Measurements from ENCODE around the gene SLC44A3. TPM values are rescaled to one million over a fixed set of nuclear protein-coding genes. Genes with fewer than 3 reads are reported as not detected.

Gene SLC44A3
- total and polyA plus RNA-seq, 2 of the 4 experiments (the other 2 are of a cell fraction) = 0.31 to 0.54 TPM

DNA sequence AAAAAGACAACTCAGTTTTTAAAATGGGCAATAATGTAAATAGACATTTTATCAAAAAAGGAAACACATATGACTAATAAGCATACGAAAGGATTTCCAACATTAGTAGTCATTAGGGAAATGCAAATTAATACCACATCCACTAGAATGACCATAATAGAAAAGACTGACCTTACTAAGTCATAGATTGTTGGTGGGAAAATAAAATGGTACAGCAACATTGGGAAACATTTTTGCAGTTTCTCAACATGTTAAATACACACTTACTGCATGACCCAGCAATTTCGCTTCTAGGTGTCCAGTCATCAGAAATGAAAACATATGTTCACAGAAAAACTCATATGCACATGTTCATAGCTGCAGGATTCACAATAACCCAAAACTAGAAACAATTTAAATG lies 29.9 kb upstream of the SLC44A3 start:
- BruUV-seq (replicated peaks) = no TSS peak
- H3K9ac ChIP-seq (ENCODE audit: low read depth, low read length) = no peak overlapping the region
- H3K4me1 ChIP-seq (ENCODE audit: control insufficient read depth, insufficient read depth, low read length) = peaks cover 9% of the 10 kb centered on the region
- no CpG with 5 or more reads among the region's 2 CpGs for WGBS, 2 experiments (ENCODE audit: extremely low coverage in 2 of 2, insufficient read length in 1 of 2)
- H3K4ac ChIP-seq (ENCODE audit: low read depth, low read length) = no peak overlapping the region
- H4K5ac ChIP-seq (ENCODE audit: low read depth, low read length) = no peak overlapping the region
- no peak overlapping the region for H3K4me3 ChIP-seq (ENCODE audit: insufficient read depth, low read depth, low read length)
- ChIA-PET POLR2A (ENCODE audit: unreplicated experiment) (no interaction called here), CTCF (no interaction called here)
- no peak overlapping the region for H2AK5ac ChIP-seq (ENCODE audit: low read depth, low read length)
- no peak overlapping the region for H3K14ac ChIP-seq (replicated peaks; ENCODE audit: low read depth, low read length)
- intact Hi-C loops (cut with micrococcal nuclease) (no loop called here), in situ Hi-C loops (cut with MboI; ENCODE audit: low sequenced_read_pairs) (no loop called here), dilution Hi-C loops (cut with HindIII; ENCODE audit: low sequenced_read_pairs, unreplicated experiment) (loop anchor here (25.0 kb wide), 1 partner anchor 253 kb away; the partner anchor contains the start of gene F3)
- no peak overlapping the region for H3K56ac ChIP-seq (ENCODE audit: extremely low read depth, insufficient read depth, low read length)
- no peak overlapping the region for H2BK5ac ChIP-seq (ENCODE audit: low read depth, low read length, poor library complexity, severe bottlenecking)
- H3K18ac ChIP-seq (ENCODE audit: low read depth, low read length) = no peak overlapping the region
- H2AFZ ChIP-seq (replicated peaks; ENCODE audit: low read length, poor library complexity) = no peak overlapping the region
- H2BK15ac ChIP-seq (ENCODE audit: low read depth, low read length) = no peak overlapping the region
- H2AK9ac ChIP-seq (replicated peaks; ENCODE audit: low read depth, low read length, poor library complexity) = no peak overlapping the region
- no peak overlapping the region for H4K8ac ChIP-seq (ENCODE audit: low read depth in 2 of 2, low read length in 2 of 2)
- no peak overlapping the region for H4K91ac ChIP-seq (ENCODE audit: insufficient read depth, low read depth, low read length)
- no peak overlapping the region for H3K4me2 ChIP-seq (ENCODE audit: low read depth, low read length)
- H3K9me1 ChIP-seq (ENCODE audit: insufficient read depth, low read length) = peaks cover 12% of the 10 kb centered on the region
- ATAC-seq (ENCODE audit: low read depth) = no peak
- no peak overlapping the region for H3K23ac ChIP-seq (ENCODE audit: low read depth, low read length)
- no peaks in the 10 kb centered on the region for H3K36me3 ChIP-seq (ENCODE audit: control insufficient read depth, insufficient read depth, low read length)
- peak; percentile 41 for DNase-seq
- no peaks in the 10 kb centered on the region for H4K20me1 ChIP-seq (ENCODE audit: insufficient read depth, low read length)
- no peak overlapping the region for H2BK120ac ChIP-seq (ENCODE audit: low read depth, low read length)
- no peaks in the 10 kb centered on the region for H3K27me3 ChIP-seq (ENCODE audit: control insufficient read depth, insufficient read depth, low read length)
- TF ChIP-seq CEBPB (IDR thresholded peaks at IDR 0.05; ENCODE audit: low read depth, low read length) = 0 out of 2 replicates have a peak, but pooled peaks have one; percentile 1
- TF ChIP-seq BHLHE40 (IDR thresholded peaks at IDR 0.05; ENCODE audit: low read depth, low read length) = no peak
- TF ChIP-seq MAZ (IDR thresholded peaks at IDR 0.05; ENCODE audit: borderline replicate concordance, low read depth, low read length) = no peak
- TF ChIP-seq NFE2L2 (IDR thresholded peaks at IDR 0.05; ENCODE audit: low read depth, low read length) = peak; percentile 48; the same call in 1 of the 2 replicates
- H3K79me1 ChIP-seq (ENCODE audit: low read depth in 1 of 2, low read length in 2 of 2) = no peaks in the 10 kb centered on the region
- H3K27ac ChIP-seq (ENCODE audit: insufficient read depth, low read length) = no peak overlapping the region
- H2BK20ac ChIP-seq (ENCODE audit: low read depth, low read length) = no peak overlapping the region
- H3K9me3 ChIP-seq (ENCODE audit: control insufficient read depth, insufficient read depth, low read length) = no peaks in the 10 kb centered on the region

Measured in IMR-90 (cell line).